NCI-H1417 (cell line): ENCODE results near the gene CLASP1.
"Not testable (repeated sequence)": the region's sequence is repeated elsewhere in the genome, so short reads cannot be mapped to it uniquely, and the experiment has no call there.

Experiments
- DNase-seq, 3 experiments: peaks; one replicate each; lab custom pipeline; 2025; lab: John Stamatoyannopoulos, UW

CLASP1 gene

GRCh38 chr2:121662656-121663055 lies 13.4 kb upstream of the CLASP1 start:
- no peak for DNase-seq

GRCh38 chr2:121659933-121660332 lies 10.7 kb upstream of the CLASP1 start:
- no peak for DNase-seq

- DNase-seq, result not testable (repeated sequence)
Observed at GRCh38 chr2:121658393-121658792, 9.1 kb upstream of the CLASP1 start.

- no peak for DNase-seq
Observed at GRCh38 chr2:121653035-121653434, 3.8 kb upstream of the CLASP1 start.

GRCh38 chr2:121650315-121650930 lies 1.2 kb upstream of the CLASP1 start:
- DNase-seq, result peak in 2 of 3 experiments; percentile 24 to 43

GRCh38 chr2:121649596-121650314 lies 493 bp upstream of the CLASP1 start:
- peak; percentile 91 to 98 (median 96) for DNase-seq

- peak; percentile 13 to 83 (median 81) for DNase-seq
Observed at GRCh38 chr2:121648206-121649148, 785 bp downstream of the CLASP1 start.

GRCh38 chr2:121647396-121647795 lies 1.9 kb downstream of the CLASP1 start:
- DNase-seq, result no peak

- no peak for DNase-seq
Observed at GRCh38 chr2:121644715-121645114, 4.5 kb downstream of the CLASP1 start.

GRCh38 chr2:121643877-121644276 lies 5.4 kb downstream of the CLASP1 start:
- DNase-seq, result no peak

- no peak for DNase-seq
Observed at GRCh38 chr2:121640380-121641316, 8.6 kb downstream of the CLASP1 start.

GRCh38 chr2:121639846-121640245 lies 9.4 kb downstream of the CLASP1 start:
- DNase-seq, result not testable (repeated sequence)

- no peak for DNase-seq
Observed at GRCh38 chr2:121638333-121638732, 10.9 kb downstream of the CLASP1 start.

GRCh38 chr2:121635371-121635770 lies 13.9 kb downstream of the CLASP1 start:
- DNase-seq, result peak in 1 of 3 experiments; percentile 11

- peak; percentile 11 to 71 (median 36) for DNase-seq
Observed at GRCh38 chr2:121634354-121635307, 14.6 kb downstream of the CLASP1 start.

GRCh38 chr2:121633463-121633862 lies 15.8 kb downstream of the CLASP1 start:
- DNase-seq, result no peak

GRCh38 chr2:121627525-121628050 lies 21.7 kb downstream of the CLASP1 start:
- DNase-seq, result no peak

- no peak for DNase-seq
Observed at GRCh38 chr2:121626777-121627524, 22.3 kb downstream of the CLASP1 start.

GRCh38 chr2:121625953-121626352 lies 23.3 kb downstream of the CLASP1 start:
- no peak for DNase-seq
